Stimulated activated CD4-positive, alpha-beta T cell treated with anti-CD3 and anti-CD28 coated beads, Interleukin-15, amount 100 ng/mL, for 48 hours (primary cell): ENCODE data around the gene GPR183.
"Not testable (repeated sequence)": the region's sequence is repeated elsewhere in the genome, so short reads cannot be mapped to it uniquely, and the experiment has no call there.

Experiments used
- DNase-seq, 2 donors: peaks; one replicate each; pipeline ENCODE4 v3.0.0-alpha.2; 2020; ENCODE audit warnings: low read depth in 2 of 2

GPR183 gene

GRCh38 chr13:99269627-99270241 is 37.5 kb downstream of the GPR183 start:
- DNase-seq, result no peak

- no peak for DNase-seq
Observed at GRCh38 chr13:99268822-99269221, 38.4 kb downstream of the GPR183 start.

- no peak for DNase-seq
Observed at GRCh38 chr13:99267927-99268326, 39.3 kb downstream of the GPR183 start.

GRCh38 chr13:99266827-99267226 is 40.4 kb downstream of the GPR183 start:
- DNase-seq, result no peak

GRCh38 chr13:99265821-99266426 is 41.3 kb downstream of the GPR183 start:
- DNase-seq, result no peak

GRCh38 chr13:99265162-99265800 is 41.9 kb downstream of the GPR183 start:
- DNase-seq, result peak; percentile 49 to 60

- no peak for DNase-seq
Observed at GRCh38 chr13:99264051-99264450, 43.1 kb downstream of the GPR183 start.

GRCh38 chr13:99263126-99263785 is 43.9 kb downstream of the GPR183 start:
- no peak for DNase-seq

GRCh38 chr13:99261059-99261458 is 46.1 kb downstream of the GPR183 start:
- no peak for DNase-seq

GRCh38 chr13:99260216-99260615 is 47.0 kb downstream of the GPR183 start:
- no peak for DNase-seq

GRCh38 chr13:99258946-99259345 is 48.3 kb downstream of the GPR183 start:
- no peak for DNase-seq

GRCh38 chr13:99258210-99258860 is 48.9 kb downstream of the GPR183 start, which contains the start of gene GPR18:
GPR18 (minus strand) TSS chr13:99258379; CDS start chr13:99255872, 2,507 bp downstream.
- DNase-seq, result no peak

GRCh38 chr13:99257291-99257690 is 49.9 kb downstream of the GPR183 start:
- no peak for DNase-seq

- DNase-seq, result no peak
Observed at GRCh38 chr13:99256709-99257108, 50.5 kb downstream of the GPR183 start.

GRCh38 chr13:99256283-99256682 is 50.9 kb downstream of the GPR183 start:
- no peak for DNase-seq

- DNase-seq, result no peak
Observed at GRCh38 chr13:99255271-99255670, 51.9 kb downstream of the GPR183 start.

- no peak for DNase-seq
Observed at GRCh38 chr13:99254830-99255229, 52.4 kb downstream of the GPR183 start.

- DNase-seq, result no peak
Observed at GRCh38 chr13:99251921-99252320, 55.3 kb downstream of the GPR183 start.

- DNase-seq, result no peak
Observed at GRCh38 chr13:99250982-99251825, 56.0 kb downstream of the GPR183 start.

GRCh38 chr13:99249606-99250005 is 57.6 kb downstream of the GPR183 start:
- DNase-seq, result not testable (repeated sequence)

- DNase-seq, result not testable (repeated sequence)
Observed at GRCh38 chr13:99249178-99249577, 58.0 kb downstream of the GPR183 start.
